MM.1S (cell line): ENCODE results near the gene FAM83B.
"Not testable (repeated sequence)": the region's sequence is repeated elsewhere in the genome, so short reads cannot be mapped to it uniquely, and the experiment has no call there.

Experiments used
- DNase-seq: peaks from one replicate; pipeline ENCODE4 v3.0.0-alpha.2; 2015
- H2AFZ ChIP-seq: fragments of 300-600 bp; sonication (generic); 2 replicates; pipeline ENCODE4 v1.6.0; 2016; ENCODE audit warnings: antibody characterized with exemption, low read length
- H3F3A ChIP-seq: fragments of 300-600 bp; sonication (generic); 2 replicates; pipeline ENCODE4 v1.6.1; 2016; ENCODE audit warnings: mild to moderate bottlenecking, antibody characterized with exemption, low read length, moderate library complexity, mixed read lengths; ENCODE audit not compliant: insufficient read depth
- H3K27ac ChIP-seq: fragments of 300-600 bp; sonication (generic); 2 replicates; pipeline ENCODE4 v1.5.1; 2016; ENCODE audit warnings: mild to moderate bottlenecking, low read length
- H3K27me3 ChIP-seq: fragments of 300-600 bp; sonication (generic); replicated peaks from 2 replicates; pipeline ENCODE4 v1.6.0; 2016; ENCODE audit warnings: low read length; ENCODE audit not compliant: insufficient read depth
- H3K36me3 ChIP-seq: fragments of 300-600 bp; sonication (generic); replicated peaks from 2 replicates; pipeline ENCODE4 v1.6.1; 2016; ENCODE audit warnings: mild to moderate bottlenecking, low read length, mixed read lengths; ENCODE audit not compliant: insufficient read depth
- H3K4me1 ChIP-seq: fragments of 300-600 bp; sonication (generic); 2 replicates; pipeline ENCODE4 v1.6.1; 2016; ENCODE audit warnings: low read length, mixed read lengths
- H3K4me2 ChIP-seq: fragments of 300-600 bp; sonication (generic); 2 replicates; pipeline ENCODE4 v1.6.0; 2016; ENCODE audit warnings: low read depth, low read length
- H3K4me3 ChIP-seq: fragments of 300-600 bp; sonication (generic); 2 replicates; pipeline ENCODE4 v1.5.1; 2016; ENCODE audit warnings: low read length, mixed read lengths
- H3K79me2 ChIP-seq: fragments of 300-600 bp; sonication (generic); 2 replicates; pipeline ENCODE4 v1.6.1; 2016; ENCODE audit warnings: mixed run types, low read length, mixed read lengths
- H3K9ac ChIP-seq: fragments of 300-600 bp; sonication (generic); 2 replicates; pipeline ENCODE4 v1.6.1; 2016; ENCODE audit warnings: low read length, mixed read lengths
- H3K9me2 ChIP-seq: fragments of 300-600 bp; sonication (generic); replicated peaks from 2 replicates; pipeline ENCODE4 v1.6.1; 2016; ENCODE audit warnings: mild to moderate bottlenecking, low read length, mixed read lengths; ENCODE audit not compliant: insufficient read depth
- H3K9me3 ChIP-seq: fragments of 300-600 bp; sonication (generic); replicated peaks from 2 replicates; pipeline ENCODE4 v1.6.1; 2016; ENCODE audit warnings: mild to moderate bottlenecking, low read length, mixed read lengths; ENCODE audit not compliant: insufficient read depth
- H4K20me1 ChIP-seq: fragments of 300-600 bp; sonication (generic); 2 replicates; pipeline ENCODE4 v1.6.1; 2016; ENCODE audit warnings: mild to moderate bottlenecking, low read length, moderate library complexity, mixed read lengths; ENCODE audit not compliant: insufficient read depth
- CTCF ChIP-seq: fragments of 300-600 bp; sonication (generic); IDR thresholded peaks from 2 replicates; pipeline ENCODE4 v1.5.1; 2016; ENCODE audit warnings: antibody characterized with exemption, low read length, mixed read lengths
- EZH2 ChIP-seq: fragments of 300-600 bp; sonication (generic); optimal IDR thresholded peaks from 2 replicates; pipeline ENCODE3; 2017; ENCODE audit warnings: low read depth, mild to moderate bottlenecking, antibody characterized with exemption, low read length, mixed read lengths
- EZH2phosphoT487 ChIP-seq: fragments of 300-600 bp; sonication (generic); IDR thresholded peaks from 2 replicates; pipeline ENCODE4 v1.6.1; 2018; ENCODE audit warnings: antibody characterized with exemption, low read length

FAM83B gene

DNA sequence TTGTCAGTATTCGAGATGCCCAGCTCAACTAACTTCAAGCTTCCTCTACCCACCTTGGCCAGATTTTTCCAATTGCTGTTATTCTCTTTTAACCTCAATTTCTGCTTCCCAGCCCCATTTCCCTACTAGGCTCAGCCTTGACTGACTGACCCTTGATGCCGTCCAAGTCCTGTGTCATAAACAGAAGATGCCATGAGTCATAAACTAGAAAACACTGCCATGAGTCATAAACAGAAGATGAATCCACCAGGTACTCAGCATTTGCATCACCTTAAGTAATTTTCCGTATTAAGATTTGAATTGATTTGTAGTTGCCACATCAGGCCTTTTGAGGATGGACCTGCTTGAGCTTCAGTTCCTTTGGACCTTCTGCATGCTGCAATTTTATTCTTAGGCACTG, 123.8 kb downstream of the FAM83B start:
- Histone ChIP-seq H3K79me2 (no peaks in the 10 kb centered on the region), H3K27ac (no peak overlapping the region), H3K4me2 (no peak overlapping the region), H4K20me1 (no peaks in the 10 kb centered on the region), H3K27me3 (no peaks in the 10 kb centered on the region), H3K4me3 (no peak overlapping the region), H3K9ac (no peak overlapping the region), H2AFZ (no peak overlapping the region), H3F3A (no peaks in the 10 kb centered on the region), H3K9me2 (no peaks in the 10 kb centered on the region), H3K4me1 (no peaks in the 10 kb centered on the region), H3K9me3 (no peaks in the 10 kb centered on the region), H3K36me3 (no peaks in the 10 kb centered on the region)
- DNase-seq = no peak
- TF ChIP-seq EZH2phosphoT487 (no peak), EZH2 (no peak)

- no peak overlapping the region for H3K4me2 ChIP-seq
Observed at GRCh38 chr6:54971825-54972224, 125.3 kb downstream of the FAM83B start.

GRCh38 chr6:54979161-54979560, 132.6 kb downstream of the FAM83B start:
- not testable (repeated sequence) for H3K4me3 ChIP-seq, H3K27me3 ChIP-seq, H3K27ac ChIP-seq

More at GRCh38 chr6:54971825-54972224, 125.3 kb downstream of the FAM83B start:
- Histone ChIP-seq H3K36me3 (no peaks in the 10 kb centered on the region), H3K4me3 (no peak overlapping the region), H3K4me1 (no peaks in the 10 kb centered on the region), H3K9me2 (no peaks in the 10 kb centered on the region), H3K79me2 (no peaks in the 10 kb centered on the region), H3K9ac (no peak overlapping the region), H3K27me3 (no peaks in the 10 kb centered on the region), H3K27ac (no peak overlapping the region), H3K9me3 (no peaks in the 10 kb centered on the region), H2AFZ (no peak overlapping the region), H4K20me1 (no peaks in the 10 kb centered on the region), H3F3A (no peaks in the 10 kb centered on the region)
- no peak for TF ChIP-seq EZH2
- TF ChIP-seq EZH2phosphoT487 = no peak
- no peak for TF ChIP-seq CTCF
- DNase-seq = no peak

DNA sequence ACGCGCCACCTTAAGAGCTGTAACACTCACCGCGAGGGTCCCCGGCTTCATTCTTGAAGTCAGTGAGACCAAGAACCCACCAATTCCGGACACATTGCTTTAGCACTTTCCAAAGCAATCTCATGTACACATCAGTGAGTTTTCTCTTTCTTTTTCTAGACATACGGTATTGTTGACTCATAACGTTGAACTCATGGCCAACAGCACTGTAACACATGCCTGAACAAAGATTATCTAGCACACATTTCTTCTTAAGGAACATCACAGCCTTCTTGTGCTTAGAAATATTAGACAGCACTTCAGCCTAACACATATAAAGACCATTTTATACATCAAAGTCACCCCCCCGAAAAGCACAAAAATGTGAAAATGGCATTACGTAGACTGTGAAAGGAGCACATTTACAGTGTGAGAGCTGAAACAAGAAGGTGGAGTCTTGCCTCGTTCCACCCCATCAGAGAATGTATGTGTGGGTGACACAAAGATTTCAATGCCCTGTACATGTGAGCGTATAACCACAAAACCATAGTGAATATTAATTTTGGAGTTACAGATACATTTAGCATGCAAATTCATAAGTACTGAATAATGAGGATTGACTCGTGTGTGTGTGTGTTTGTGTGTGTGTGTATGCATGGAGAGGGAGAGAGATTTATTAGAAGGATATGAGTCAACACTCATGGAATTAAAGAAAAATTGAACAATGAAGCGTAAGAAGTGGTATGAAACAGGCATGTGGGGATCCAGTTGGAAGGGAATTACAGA, 134.1 kb downstream of the FAM83B start:
- H3K36me3 ChIP-seq = no peaks in the 10 kb centered on the region
- no peaks in the 10 kb centered on the region for H3K79me2 ChIP-seq
- TF ChIP-seq EZH2phosphoT487 = no peak
- no peak overlapping the region for H3K4me3 ChIP-seq
- H3K27me3 ChIP-seq = no peaks in the 10 kb centered on the region
- H3F3A ChIP-seq = no peaks in the 10 kb centered on the region
- no peaks in the 10 kb centered on the region for H3K9me3 ChIP-seq
- no peak overlapping the region for H3K27ac ChIP-seq
- no peaks in the 10 kb centered on the region for H3K9me2 ChIP-seq
- H2AFZ ChIP-seq = no peak overlapping the region
- H3K4me1 ChIP-seq = no peaks in the 10 kb centered on the region
- H3K4me2 ChIP-seq = no peak overlapping the region
- no peak overlapping the region for H3K9ac ChIP-seq
- no peaks in the 10 kb centered on the region for H4K20me1 ChIP-seq
- no peak for DNase-seq

More at GRCh38 chr6:54979161-54979560, 132.6 kb downstream of the FAM83B start:
- not testable (repeated sequence) for H3F3A ChIP-seq, H3K36me3 ChIP-seq, H3K9ac ChIP-seq, H3K9me3 ChIP-seq, H3K79me2 ChIP-seq, H2AFZ ChIP-seq, DNase-seq, H4K20me1 ChIP-seq, H3K9me2 ChIP-seq, H3K4me1 ChIP-seq, H3K4me2 ChIP-seq

- no peak overlapping the region for H3K27ac ChIP-seq
- H3K36me3 ChIP-seq = no peaks in the 10 kb centered on the region
- H3K9ac ChIP-seq = no peak overlapping the region
- no peaks in the 10 kb centered on the region for H3K9me2 ChIP-seq
- H3K27me3 ChIP-seq = no peaks in the 10 kb centered on the region
- no peaks in the 10 kb centered on the region for H3K79me2 ChIP-seq
- no peak overlapping the region for H3K4me2 ChIP-seq
- TF ChIP-seq EZH2phosphoT487 = no peak
- no peak for TF ChIP-seq EZH2
- TF ChIP-seq CTCF = no peak
- no peaks in the 10 kb centered on the region for H3K4me1 ChIP-seq
- no peaks in the 10 kb centered on the region for H3F3A ChIP-seq
- DNase-seq = no peak
- no peaks in the 10 kb centered on the region for H4K20me1 ChIP-seq
- no peak overlapping the region for H2AFZ ChIP-seq
- no peak overlapping the region for H3K4me3 ChIP-seq
- no peaks in the 10 kb centered on the region for H3K9me3 ChIP-seq
Observed at GRCh38 chr6:54981276-54981609, 134.7 kb downstream of the FAM83B start.
